ENCODE results near the gene ITIH1. TPM values are rescaled to one million over a fixed set of nuclear protein-coding genes. Genes with fewer than 3 reads are reported as not detected.

Gene ITIH1
- total RNA-seq, 6 experiments from 2014 or later = 376 to 1,846 (median 1,201) TPM

DNA sequence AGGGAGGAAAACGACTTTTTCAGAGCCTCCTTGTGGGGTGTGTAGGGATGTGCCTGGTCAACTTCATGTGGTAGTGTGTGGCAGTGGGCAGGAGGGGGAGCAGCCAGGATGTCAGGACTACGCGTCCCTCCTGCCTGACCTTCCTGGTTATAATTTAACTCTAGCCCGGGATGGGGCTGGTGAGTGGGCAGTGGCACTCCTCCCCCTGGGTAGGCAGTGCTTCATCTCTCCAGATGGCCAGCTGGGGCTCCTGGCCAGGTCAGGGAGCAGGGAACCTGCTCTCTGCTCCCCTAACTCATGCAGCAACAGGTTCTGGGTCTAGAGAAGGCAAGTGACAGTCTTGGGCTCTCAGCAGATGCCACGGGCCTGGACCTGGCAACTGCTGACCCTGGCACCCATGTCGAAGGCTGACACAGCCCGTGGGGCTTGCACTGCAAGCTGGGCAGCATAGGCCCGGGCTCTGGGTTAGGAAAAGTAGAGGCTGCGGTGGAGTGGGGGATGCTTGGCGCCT is 50.5 kb downstream of the ITIH1 start:
- H3K27me3 ChIP-seq = no peaks in the 10 kb centered on the region
- TF ChIP-seq, protein P1, sequence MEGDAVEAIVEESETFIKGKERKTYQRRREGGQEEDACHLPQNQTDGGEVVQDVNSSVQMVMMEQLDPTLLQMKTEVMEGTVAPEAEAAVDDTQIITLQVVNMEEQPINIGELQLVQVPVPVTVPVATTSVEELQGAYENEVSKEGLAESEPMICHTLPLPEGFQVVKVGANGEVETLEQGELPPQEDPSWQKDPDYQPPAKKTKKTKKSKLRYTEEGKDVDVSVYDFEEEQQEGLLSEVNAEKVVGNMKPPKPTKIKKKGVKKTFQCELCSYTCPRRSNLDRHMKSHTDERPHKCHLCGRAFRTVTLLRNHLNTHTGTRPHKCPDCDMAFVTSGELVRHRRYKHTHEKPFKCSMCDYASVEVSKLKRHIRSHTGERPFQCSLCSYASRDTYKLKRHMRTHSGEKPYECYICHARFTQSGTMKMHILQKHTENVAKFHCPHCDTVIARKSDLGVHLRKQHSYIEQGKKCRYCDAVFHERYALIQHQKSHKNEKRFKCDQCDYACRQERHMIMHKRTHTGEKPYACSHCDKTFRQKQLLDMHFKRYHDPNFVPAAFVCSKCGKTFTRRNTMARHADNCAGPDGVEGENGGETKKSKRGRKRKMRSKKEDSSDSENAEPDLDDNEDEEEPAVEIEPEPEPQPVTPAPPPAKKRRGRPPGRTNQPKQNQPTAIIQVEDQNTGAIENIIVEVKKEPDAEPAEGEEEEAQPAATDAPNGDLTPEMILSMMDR (IDR thresholded peaks at IDR 0.05) = peak; percentile 22 to 45 (median 40)
- TF ChIP-seq POLR2A (IDR thresholded peaks at IDR 0.05) = peak; percentile 84
- H3K27ac ChIP-seq = peak overlapping the region; percentile 43 to 95 (median 56)
- 10% methylated on average over 3 of the region's 10 CpGs for WGBS (ENCODE audit: insufficient coverage, low coverage, low lambda C conversion rate, missing lambda C conversion rate)
- DNase-seq (peak; percentile 83 to 95 (median 93)), ATAC-seq (peak; percentile 41 to 74 (median 50))
- peak overlapping the region; percentile 50 to 94 (median 71) for H3K4me3 ChIP-seq
- H3K4me1 ChIP-seq = peaks cover 0 to 55% (median 19%) of the 10 kb centered on the region in 4 donors
- intact Hi-C loops (cut with DNase I) = no loop called here
- no peaks in the 10 kb centered on the region for H3K9me3 ChIP-seq
- H3K36me3 ChIP-seq = peaks cover 0 to 62% (median 27%) of the 10 kb centered on the region in 4 donors

DNA sequence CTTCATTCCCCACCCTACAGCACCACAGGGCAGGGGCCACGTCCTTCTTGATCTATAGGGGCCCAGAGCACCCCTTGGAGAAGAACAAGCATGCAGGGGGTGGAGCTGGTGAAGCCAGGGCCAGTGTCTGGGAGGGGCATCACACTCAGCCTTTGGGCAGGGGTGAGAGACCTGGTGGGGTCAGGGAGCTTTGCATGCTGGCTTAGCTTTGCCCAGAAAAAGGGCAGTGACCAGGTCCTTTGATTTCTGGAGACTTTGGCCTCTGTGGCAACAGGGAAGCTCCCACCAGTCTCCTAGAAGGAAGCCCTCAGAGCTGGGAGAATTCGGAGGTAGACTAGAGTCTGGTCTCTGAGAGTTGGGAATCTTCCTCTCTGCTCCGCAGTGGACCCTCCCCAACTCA is 52.1 kb downstream of the ITIH1 start:
- 20% methylated on average over 1 of the region's 3 CpGs for WGBS (ENCODE audit: insufficient coverage, low coverage, low lambda C conversion rate, missing lambda C conversion rate)
- Histone ChIP-seq H3K27me3 (no peaks in the 10 kb centered on the region), H3K27ac (peak overlapping the region; percentile 92 to 95 (median 94)), H3K4me3 (peak overlapping the region; percentile 50 to 94 (median 71)), H3K9me3 (no peaks in the 10 kb centered on the region), H3K4me1 (peaks cover 0 to 57% (median 21%) of the 10 kb centered on the region in 4 donors), H3K36me3 (peaks cover 0 to 47% (median 16%) of the 10 kb centered on the region in 4 donors)
- DNase-seq (peak in 2 of 3 donors; percentile 82 to 91), ATAC-seq (peak; percentile 6 to 43 (median 31))
- intact Hi-C loops (cut with DNase I) = no loop called here
- TF ChIP-seq POLR2A (IDR thresholded peaks at IDR 0.05) = peak; percentile 29
- TF ChIP-seq, protein P1 (IDR thresholded peaks at IDR 0.05) = no peak

GRCh38 chr3:52829906-52830463 is 52.6 kb downstream of the ITIH1 start:
- ATAC-seq = peak in 3 of 4 donors; percentile 0 to 9 (median 0)
- peaks cover 0 to 56% (median 22%) of the 10 kb centered on the region in 4 donors for H3K4me1 ChIP-seq
- H3K27me3 ChIP-seq = no peaks in the 10 kb centered on the region
- DNase-seq = peak in 1 of 3 donors; percentile 67
- intact Hi-C loops (cut with DNase I) = no loop called here
- TF ChIP-seq POLR2A (IDR thresholded peaks at IDR 0.05) = no peak
- TF ChIP-seq, protein P1 (IDR thresholded peaks at IDR 0.05) = no peak
- peak overlapping the region; percentile 50 to 94 (median 71) for H3K4me3 ChIP-seq
- H3K9me3 ChIP-seq = no peaks in the 10 kb centered on the region
- H3K27ac ChIP-seq = peak overlapping the region; percentile 92 to 95 (median 94)
- H3K36me3 ChIP-seq = peaks cover 0 to 42% (median 14%) of the 10 kb centered on the region in 4 donors
- WGBS (ENCODE audit: insufficient coverage, low coverage, low lambda C conversion rate, missing lambda C conversion rate) = 41% methylated on average over 8 of the region's 10 CpGs

DNA sequence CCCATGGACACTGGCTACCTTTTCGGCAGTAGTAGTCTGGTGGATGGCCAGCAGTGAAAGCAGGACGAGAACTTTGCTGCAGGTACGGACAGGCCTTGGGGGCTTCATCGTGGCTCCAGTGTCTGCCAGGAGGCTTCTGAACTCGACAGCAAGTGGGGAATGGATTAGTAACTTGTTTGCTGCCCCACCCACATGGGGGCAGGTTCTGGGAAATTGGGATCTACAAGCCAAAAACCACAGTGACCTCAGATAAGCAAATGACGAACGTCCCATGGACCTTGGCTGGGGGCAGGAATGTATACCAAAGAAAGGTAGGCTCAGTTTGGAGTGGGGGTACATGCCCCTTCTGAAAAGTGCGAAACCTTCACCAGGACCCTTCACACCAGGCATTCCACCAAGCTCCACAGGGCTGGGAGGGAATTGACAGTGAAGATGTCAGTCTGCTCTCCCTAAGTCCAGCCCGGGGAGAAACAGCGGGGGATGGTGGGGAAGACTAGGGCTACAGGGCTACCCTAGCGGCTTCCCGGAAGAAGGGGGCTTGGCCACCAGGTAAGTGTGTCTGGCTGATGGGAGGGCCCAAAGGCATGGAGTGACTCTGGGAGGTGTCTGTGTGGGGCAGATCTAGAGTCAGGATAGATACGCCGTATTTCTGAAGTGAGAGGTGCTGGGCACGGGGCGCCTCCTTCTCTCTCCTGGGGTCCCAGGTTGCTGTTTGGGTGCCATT is 53.3 kb downstream of the ITIH1 start, which contains the start of gene ITIH4:
TSS of gene ITIH4 (minus strand) at position 138 of the 724 bp plus-strand sequence. CDS start at position 108, 30 bp downstream.
- Histone ChIP-seq H3K4me1 (peaks cover 0 to 58% (median 21%) of the 10 kb centered on the region in 4 donors), H3K4me3 (peak within 1 kb of the TSS; percentile 50 to 94 (median 71)), H3K9me3 (no peaks in the 10 kb centered on the region), H3K27ac (peak within 1 kb of the TSS; percentile 92 to 95 (median 94)), H3K27me3 (no peaks in the 10 kb centered on the region), H3K36me3 (peaks cover 0 to 35% (median 11%) of the 10 kb centered on the region in 4 donors)
- ATAC-seq = peak; percentile 47 to 71 (median 58)
- 29% methylated on average over 11 of the region's 16 CpGs for WGBS (ENCODE audit: insufficient coverage, low coverage, low lambda C conversion rate, missing lambda C conversion rate)
- DNase-seq = peak; percentile 80 to 94 (median 90)
- TF ChIP-seq POLR2A (IDR thresholded peaks at IDR 0.05) = peak; percentile 96
- TF ChIP-seq, protein P1 (IDR thresholded peaks at IDR 0.05) = no peak
- intact Hi-C loops (cut with DNase I) = no loop called here

Data from right lobe of liver (tissue), 6 donors.